ENCODE measurements around the gene UBE4B. TPM values are rescaled to one million over a fixed set of nuclear protein-coding genes. Genes with fewer than 3 reads are reported as not detected.

UBE4B gene
- total and polyA plus RNA-seq, 9 of the 15 experiments (the other 6 are each of a cell fraction or from before 2014, with no cell fraction given): 11.7 to 73.7 (median 40.1) TPM

- TF ChIP-seq, protein P1, sequence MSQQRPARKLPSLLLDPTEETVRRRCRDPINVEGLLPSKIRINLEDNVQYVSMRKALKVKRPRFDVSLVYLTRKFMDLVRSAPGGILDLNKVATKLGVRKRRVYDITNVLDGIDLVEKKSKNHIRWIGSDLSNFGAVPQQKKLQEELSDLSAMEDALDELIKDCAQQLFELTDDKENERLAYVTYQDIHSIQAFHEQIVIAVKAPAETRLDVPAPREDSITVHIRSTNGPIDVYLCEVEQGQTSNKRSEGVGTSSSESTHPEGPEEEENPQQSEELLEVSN (IDR thresholded peaks at IDR 0.05; ENCODE audit: borderline replicate concordance in 1 of 2, extremely low read depth in 1 of 2, insufficient read depth in 1 of 2, insufficient read length in 1 of 2, low read depth in 1 of 2, low read length in 1 of 2, poor library complexity in 1 of 2, severe bottlenecking in 1 of 2): peak in 1 of 2 experiments; percentile 46
- TF ChIP-seq ZNF589 (CRISPR knock-in tag; IDR thresholded peaks at IDR 0.05; ENCODE audit: low read depth): peak; percentile 49; the same call in 1 of the 2 replicates
- TF ChIP-seq FIP1L1 (IDR thresholded peaks at IDR 0.05; ENCODE audit: low read depth, low read length, poor library complexity, severe bottlenecking): peak; percentile 82
- TF ChIP-seq HNRNPLL (IDR thresholded peaks at IDR 0.05; ENCODE audit: low read depth, low read length, poor library complexity, severe bottlenecking): peak; percentile 59
- TF ChIP-seq SLC30A9 (CRISPR knock-in tag; IDR thresholded peaks at IDR 0.05): no peak
- peak; percentile 92 for TF ChIP-seq ZNF511 (CRISPR knock-in tag; IDR thresholded peaks at IDR 0.05)
- TF ChIP-seq, protein P2, sequence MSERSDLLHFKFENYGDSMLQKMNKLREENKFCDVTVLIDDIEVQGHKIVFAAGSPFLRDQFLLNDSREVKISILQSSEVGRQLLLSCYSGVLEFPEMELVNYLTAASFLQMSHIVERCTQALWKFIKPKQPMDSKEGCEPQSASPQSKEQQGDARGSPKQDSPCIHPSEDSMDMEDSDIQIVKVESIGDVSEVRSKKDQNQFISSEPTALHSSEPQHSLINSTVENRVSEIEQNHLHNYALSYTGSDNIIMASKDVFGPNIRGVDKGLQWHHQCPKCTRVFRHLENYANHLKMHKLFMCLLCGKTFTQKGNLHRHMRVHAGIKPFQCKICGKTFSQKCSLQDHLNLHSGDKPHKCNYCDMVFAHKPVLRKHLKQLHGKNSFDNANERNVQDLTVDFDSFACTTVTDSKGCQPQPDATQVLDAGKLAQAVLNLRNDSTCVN (CRISPR knock-in tag; IDR thresholded peaks at IDR 0.05): 0 out of 2 replicates have a peak, but pooled peaks have one; percentile 18
- no peak for TF ChIP-seq CBFA2T3 (IDR thresholded peaks at IDR 0.05)
- peak; percentile 65; the same call in 1 of the 2 replicates for TF ChIP-seq CREM (IDR thresholded peaks at IDR 0.05; ENCODE audit: low read depth)
- peak; percentile 32; the same call in 1 of the 2 replicates for TF ChIP-seq ELF2 (CRISPR knock-in tag; IDR thresholded peaks at IDR 0.05)
- TF ChIP-seq SMAD2 (IDR thresholded peaks at IDR 0.05; ENCODE audit: low read depth, low read length): no peak
- no peak for TF ChIP-seq NUFIP1 (IDR thresholded peaks at IDR 0.05; ENCODE audit: partially characterized antibody)
- 0 out of 2 replicates have a peak, but pooled peaks have one; percentile 35 for TF ChIP-seq ZNF41 (CRISPR knock-in tag; conservative IDR thresholded peaks at IDR 0.05)
- TF ChIP-seq MAFF (IDR thresholded peaks at IDR 0.05; ENCODE audit: low read length): no peak
- peak; percentile 90 for TF ChIP-seq TAF1 (IDR thresholded peaks at IDR 0.05; ENCODE audit: control insufficient read depth, extremely low read depth, insufficient read depth, low read length, severe bottlenecking)
- no peak for TF ChIP-seq ZNF551 (CRISPR knock-in tag; IDR thresholded peaks at IDR 0.05)
- TF ChIP-seq MYC (IDR thresholded peaks at IDR 0.05; ENCODE audit: low read depth, low read length): 0 out of 2 replicates have a peak, but pooled peaks have one; percentile 16
- peak; percentile 36; the same call in 1 of the 2 replicates for TF ChIP-seq MYC (CRISPR knock-in tag; IDR thresholded peaks at IDR 0.05; ENCODE audit: borderline replicate concordance, low read depth)
- TF ChIP-seq PTBP1 (IDR thresholded peaks at IDR 0.05; ENCODE audit: low read depth, low read length): peak; percentile 60; the same call in 1 of the 2 replicates
- peak in 1 of 3 experiments; percentile 69; a peak in 2 of 6 replicates for TF ChIP-seq ZBTB11 (CRISPR knock-in tag; IDR thresholded peaks at IDR 0.05)
Measured at GRCh38 chr1:10032590-10033358, at the start of gene UBE4B (continued).

Measured in K562 (cell line).